Left renal cortex interstitium (tissue), 4 donors: ENCODE results near the gene LIN28B. TPM values are rescaled to one million over a fixed set of nuclear protein-coding genes. Genes with fewer than 3 reads are reported as not detected.
"Not testable (repeated sequence)": the region's sequence is repeated elsewhere in the genome, so short reads cannot be mapped to it uniquely, and the experiment has no call there.

Source experiments
- DNase-seq, 4 donors: peaks; one replicate each; pipeline ENCODE4 v3.0.0-alpha.2; 2013; ENCODE audit warnings: low read depth in 4 of 4, low spot score in 2 of 4, missing footprints in 1 of 4
- polyA plus RNA-seq, 4 donors: library from polyadenylated mRNA; unstranded; fragments of 120-200 nt; gene quantifications; one replicate each; pipeline ENCODE4 v1.2.1, GENCODE V29; 2013; ENCODE audit not compliant: insufficient read length in 4 of 4

The LIN28B gene
- polyA plus RNA-seq, 4 donors: 0.06 to 0.38 (median 0.14) TPM

GRCh38 chr6:104955927-104956730 is 778 bp upstream of the LIN28B start:
- no peak for DNase-seq

DNA sequence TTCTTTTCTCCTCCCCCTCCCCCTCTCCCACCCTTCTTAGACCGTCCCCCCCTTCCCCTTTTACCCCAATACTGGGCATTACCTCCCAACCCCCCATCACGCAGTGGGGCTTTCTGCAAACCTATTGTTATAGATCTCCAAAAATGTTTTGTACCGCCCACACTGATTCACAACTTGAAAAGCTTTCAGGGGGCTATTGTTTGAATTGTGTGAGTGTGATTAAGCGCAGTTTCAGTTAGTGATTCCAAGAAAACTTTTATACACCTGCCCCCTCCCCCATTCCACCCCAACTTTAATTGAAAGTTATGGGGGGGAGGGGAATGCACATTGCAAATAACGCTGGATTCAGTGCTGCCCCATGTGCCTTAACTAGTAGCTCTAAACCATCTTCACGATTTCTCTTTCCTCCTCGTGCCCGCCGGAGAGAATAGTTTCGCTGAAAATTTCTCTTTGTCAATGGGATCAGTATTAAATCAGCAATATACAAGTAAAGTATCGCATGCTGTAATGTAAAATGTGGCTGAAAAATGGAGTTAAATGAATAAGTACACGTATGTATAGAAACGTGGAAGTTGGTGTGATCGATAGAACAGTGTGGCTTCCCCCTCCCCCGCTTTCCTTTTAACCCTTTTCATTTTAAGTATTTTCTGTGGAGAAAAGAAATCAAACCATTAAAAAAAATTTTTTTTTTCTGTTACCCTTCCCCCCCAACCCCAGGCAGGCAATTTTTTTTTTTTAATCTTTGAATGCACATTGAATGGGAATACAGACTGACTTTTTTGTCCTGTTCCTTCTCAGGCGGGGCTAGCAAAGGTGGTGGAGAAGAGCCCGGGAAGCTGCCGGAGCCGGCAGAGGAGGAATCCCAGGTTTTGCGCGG is 632 bp downstream of the LIN28B start:
- no peak for DNase-seq

GRCh38 chr6:104958178-104959025 is 1.5 kb downstream of the LIN28B start:
- DNase-seq: no peak

GRCh38 chr6:104959026-104959858 is 2.3 kb downstream of the LIN28B start:
- DNase-seq: no peak

DNA sequence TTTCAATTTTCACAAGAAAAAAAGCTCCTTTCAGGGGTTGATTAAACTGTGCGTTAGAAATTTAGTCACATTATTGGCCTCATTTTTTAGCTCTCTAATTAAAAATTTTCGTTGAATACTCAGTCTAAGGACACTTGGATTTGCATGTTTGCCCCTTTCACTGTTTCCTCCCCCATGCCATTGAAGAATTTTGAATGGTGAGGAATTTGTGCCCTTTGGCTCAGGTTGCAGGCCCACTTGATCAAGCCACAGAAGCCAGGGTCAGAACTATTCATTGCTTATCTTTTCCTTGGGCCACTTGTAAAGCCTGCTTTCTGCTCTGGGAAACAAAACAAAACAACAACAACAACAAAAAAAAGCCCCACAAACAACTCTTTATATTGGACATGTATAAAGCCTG is 12.2 kb downstream of the LIN28B start:
- DNase-seq: no peak

DNA sequence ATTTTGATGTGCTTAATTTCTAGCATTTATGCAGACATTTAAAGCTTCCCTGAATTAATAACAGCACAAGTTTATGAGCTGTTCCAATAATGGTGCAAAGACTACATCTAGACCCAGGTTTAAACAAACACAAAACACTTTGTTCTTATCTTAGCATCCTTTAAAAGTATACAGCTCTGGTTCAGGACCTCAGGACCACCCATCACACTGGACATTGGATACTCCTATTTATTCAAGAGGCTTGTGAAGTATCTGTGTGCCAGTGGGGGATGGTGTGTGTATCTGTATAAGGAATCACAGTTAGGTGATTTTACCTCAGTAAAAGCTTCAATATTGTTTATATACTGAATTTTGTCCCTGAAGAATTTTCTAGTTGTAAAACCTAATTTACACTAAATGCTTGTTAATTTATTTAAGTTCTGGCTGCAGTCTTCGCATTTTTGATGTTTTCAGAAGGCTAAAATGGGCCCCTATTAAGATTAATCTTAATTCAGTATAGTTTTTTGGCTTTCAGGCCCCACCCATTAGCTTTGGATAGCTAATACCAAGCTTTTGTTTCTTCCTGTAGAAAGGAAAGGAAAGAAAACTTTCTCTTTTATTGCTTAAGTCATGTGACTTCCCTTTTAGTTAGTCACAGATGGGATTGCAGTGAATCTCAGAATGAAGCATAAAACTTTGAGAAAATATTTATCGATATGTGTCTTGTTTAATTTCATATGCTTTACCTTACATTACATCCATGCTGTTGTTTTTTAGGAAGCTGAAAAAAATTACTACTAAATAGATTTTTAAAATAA is 13.1 kb downstream of the LIN28B start:
- no peak for DNase-seq

GRCh38 chr6:104973404-104973803 is 16.5 kb downstream of the LIN28B start:
- no peak for DNase-seq

DNA sequence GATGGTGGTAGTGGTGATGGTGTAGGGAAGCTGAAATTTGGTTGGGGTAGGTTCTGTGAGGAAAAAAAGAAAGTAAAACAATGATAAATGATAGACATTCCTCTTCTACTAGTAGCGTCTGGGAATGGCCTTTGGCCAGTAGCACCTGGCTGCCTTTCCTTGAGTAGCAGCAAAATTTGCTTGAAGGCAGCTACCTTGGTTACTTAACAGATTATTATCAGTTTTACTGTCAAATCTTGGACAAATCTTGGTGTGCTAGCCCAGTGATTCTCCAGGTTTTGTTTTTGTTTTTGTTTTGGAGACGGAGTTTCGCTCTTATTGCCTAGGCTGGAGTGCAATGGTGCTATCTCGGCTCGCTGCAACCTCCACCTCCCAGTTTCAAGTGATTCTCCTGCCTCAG is 26.4 kb downstream of the LIN28B start:
- no peak for DNase-seq

- no peak for DNase-seq
These were observed 26.9 kb downstream of the LIN28B start for GRCh38 chr6:104983776-104984175.

- DNase-seq: no peak
These were observed 27.9 kb downstream of the LIN28B start for GRCh38 chr6:104984831-104985230.

DNA sequence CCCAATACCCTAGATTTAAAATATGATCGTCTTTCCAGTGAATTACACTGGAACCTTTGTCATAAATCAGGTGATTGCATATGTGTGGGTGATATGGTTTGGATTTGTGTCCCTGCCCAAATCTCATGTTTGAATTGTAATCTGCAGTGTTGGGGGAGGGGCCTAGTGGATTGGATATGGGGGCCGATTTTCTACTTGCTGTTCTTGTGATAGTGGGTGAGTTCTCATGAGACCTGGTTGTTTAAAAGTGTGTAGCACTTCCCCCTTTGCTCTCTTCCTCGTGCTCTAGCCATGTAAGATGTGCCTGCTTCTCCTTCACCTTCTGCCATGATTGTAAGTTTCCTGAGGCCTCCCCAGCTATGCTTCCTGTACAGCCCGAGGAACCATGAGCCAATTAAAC is 29.0 kb downstream of the LIN28B start:
- DNase-seq: not testable (repeated sequence)

- no peak for DNase-seq
These were observed 29.7 kb downstream of the LIN28B start for GRCh38 chr6:104986625-104987024.

DNA sequence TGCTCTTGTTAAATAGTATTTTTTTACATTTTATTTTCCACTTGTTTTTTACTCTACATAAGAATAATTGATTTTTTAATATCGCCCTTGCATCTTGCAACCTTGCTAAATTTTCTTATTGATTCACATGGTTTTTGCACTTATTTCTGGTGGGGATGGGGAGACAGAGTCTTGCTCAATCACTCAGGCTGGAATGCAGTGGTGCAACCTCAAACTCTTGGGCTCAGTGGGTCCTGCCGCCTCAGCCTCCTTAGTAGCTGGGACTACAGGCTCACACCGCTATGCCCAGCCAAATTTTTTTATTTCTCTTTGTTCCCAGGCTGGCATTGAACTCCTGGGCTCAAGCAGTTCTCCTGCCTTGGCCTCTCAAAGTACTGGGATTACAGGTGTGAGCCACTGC is 30.3 kb downstream of the LIN28B start:
- DNase-seq: no peak

- no peak for DNase-seq
These were observed 33.2 kb downstream of the LIN28B start for GRCh38 chr6:104990085-104990484.

DNA sequence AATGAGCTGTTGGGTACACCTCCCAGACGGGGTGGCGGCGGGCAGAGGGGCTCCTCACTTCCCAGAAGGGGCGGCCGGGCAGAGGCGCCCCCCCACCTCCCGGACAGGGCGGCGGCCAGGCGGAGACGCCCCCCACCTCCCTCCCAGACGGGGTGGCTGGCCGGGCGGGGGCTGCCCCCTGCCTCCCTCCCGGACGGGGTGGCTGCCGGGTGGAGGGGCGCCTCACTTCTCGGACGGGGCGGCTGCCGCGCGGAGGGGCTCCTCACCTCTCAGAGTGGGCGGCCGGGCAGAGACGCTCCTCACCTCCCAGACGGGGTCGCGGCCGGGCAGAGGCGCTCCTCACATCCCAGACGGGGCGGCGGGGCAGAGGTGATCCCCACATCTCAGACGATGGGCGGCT is 34.2 kb downstream of the LIN28B start:
- DNase-seq: not testable (repeated sequence)

DNA sequence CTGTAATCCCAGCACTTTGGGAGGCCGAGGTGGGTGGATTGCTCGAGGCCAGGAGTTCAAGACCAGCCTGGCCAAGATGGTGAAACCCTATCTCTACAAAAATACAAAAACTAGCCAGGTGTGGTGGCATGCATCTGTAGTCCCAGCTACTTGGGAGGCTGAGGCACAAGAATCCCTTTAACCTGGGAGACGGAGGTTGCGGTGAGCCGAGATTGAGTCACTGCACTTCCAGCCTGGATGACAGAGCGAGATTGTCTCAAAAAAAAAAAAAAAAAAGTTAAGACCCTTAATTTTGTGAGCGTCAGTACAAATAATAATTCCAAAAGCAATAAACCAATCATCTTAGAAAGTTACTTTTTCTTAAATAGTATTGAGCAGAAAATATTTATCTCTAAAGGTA is 36.7 kb downstream of the LIN28B start:
- not testable (repeated sequence) for DNase-seq

DNA sequence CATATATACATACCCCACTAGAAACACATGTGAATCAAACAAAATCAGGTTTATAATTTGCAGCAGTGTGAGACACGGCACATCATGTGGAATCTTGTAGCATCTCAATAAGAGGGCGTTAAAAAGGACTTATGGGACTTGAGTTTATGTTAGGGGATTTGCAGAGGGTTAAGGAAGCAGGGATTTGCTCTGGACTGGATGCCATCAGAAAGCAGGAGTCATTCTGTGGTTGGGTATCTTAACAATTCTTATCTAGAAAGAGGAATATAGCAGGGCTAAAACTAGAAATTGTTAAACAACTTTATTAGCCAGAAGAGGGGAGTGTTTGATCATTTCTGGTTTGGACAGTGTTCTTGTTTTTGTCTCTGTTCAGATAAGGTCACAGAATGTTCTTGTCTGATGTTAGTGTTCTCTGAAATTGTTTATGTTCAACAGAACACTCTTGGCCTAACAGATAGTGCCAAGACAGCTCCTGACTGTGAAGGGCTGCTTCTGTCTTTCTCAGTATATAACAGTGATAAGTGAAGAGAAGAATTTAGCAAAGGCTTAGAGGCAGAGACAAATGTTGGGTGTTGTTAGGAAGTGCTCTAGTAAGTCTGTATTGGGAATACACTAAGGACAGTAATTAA is 39.2 kb downstream of the LIN28B start:
- no peak for DNase-seq

GRCh38 chr6:105001063-105001462 is 44.2 kb downstream of the LIN28B start:
- DNase-seq: no peak

DNA sequence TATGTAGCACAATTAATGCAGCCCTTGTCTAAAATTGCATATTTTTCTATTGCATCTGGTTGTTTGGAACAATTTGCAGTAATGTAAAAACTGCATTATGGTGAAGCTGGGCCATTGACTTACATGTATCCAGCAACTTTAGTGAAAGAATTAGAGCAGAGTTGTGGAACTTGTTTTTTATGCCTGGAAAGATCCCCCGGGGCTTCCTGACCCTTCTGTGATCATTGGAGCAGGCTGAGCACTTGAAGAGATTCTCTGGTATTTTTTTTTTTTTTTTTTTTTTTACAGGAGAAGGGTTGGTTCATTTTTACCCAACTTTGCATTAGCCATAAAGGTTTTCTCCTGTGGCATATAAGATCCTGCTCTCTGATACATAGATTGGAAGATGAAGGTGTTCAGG is 45.0 kb downstream of the LIN28B start:
- peak in 2 of 4 donors; percentile 19 to 20 for DNase-seq
